ENCODE results near the gene PSPC1.

PSPC1 gene

DNA sequence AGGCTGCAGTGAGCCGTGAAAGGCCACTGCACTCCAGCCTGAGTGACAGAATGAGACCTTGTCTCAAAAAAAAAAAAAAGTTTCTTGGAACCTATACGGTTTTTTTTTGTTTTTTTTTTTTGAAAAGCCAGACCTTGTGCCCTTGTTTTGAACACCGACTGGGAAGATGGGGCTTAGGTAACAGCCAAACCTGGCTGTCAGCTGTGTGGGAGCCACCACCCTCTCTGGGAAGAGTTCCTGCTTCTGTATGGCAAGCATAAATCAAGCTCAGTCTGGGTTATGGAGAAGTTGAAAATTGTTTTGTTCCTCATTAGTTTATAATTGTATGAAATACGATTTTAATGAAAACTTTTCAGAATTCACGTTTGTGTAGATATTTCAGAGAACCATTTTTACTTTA, 109.8 kb downstream of the PSPC1 start:
- DNase-seq, result no peak

DNA sequence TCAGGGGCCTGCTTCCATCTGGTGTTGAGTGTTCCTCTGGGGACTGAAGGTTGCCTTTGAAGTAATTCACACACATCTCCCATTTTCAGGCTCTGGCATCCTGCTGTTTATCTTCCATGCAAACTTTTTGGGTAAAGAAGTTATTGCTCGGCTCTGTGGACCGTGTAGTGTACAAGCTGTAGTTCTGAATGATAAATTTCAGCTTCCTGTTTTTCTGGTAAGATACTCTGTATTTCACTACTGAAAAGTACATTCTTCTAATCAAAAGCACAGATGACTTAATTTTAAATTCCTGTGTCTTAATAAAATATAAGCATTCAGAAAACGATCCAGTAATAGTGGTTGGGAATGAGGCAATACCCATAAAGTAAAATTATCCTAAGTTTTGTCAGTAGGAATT, 112.6 kb downstream of the PSPC1 start:
- no peak for DNase-seq

DNA sequence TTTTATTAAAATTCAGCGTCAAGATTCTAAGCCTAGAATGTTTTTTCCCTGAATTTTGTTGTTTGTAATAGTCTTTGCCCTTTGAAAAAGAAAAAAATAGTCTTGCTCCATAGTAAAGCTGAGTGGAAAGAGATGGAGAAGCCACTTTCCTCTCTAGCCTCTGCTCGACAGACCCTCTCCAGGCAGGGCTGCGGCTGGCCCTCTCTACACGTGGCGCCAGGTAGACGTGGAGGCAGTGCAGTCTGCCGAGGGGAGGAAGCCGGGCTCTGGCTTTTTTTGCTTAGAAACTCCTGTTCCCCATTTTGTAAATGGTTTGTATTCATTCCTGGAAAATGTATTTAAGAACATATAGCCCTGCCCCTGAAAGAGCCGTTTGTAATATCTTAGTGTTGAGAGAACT, 114.0 kb downstream of the PSPC1 start:
- DNase-seq, result no peak

DNA sequence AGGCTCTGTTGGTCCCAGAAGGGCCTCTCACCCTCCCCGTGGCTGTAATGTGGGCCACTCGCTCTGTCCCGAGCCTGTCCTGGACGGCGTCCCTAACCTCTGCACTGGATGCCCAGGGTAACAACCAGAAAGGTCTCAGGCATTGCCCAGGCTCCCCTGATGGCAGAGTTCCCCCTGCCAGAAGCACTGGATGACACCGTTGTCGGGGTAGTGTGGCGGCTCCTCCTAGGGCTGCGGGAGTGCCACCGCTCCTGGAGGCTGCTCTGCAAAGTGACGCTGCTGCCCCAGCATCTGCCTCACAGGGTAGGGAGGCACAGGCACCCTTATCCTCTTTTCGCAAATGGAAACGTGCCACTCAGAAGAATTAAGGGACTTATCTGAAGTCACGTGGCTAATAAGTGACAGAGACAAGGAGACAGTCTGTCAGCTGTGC, 117.3 kb downstream of the PSPC1 start:
- DNase-seq, result no peak

DNA sequence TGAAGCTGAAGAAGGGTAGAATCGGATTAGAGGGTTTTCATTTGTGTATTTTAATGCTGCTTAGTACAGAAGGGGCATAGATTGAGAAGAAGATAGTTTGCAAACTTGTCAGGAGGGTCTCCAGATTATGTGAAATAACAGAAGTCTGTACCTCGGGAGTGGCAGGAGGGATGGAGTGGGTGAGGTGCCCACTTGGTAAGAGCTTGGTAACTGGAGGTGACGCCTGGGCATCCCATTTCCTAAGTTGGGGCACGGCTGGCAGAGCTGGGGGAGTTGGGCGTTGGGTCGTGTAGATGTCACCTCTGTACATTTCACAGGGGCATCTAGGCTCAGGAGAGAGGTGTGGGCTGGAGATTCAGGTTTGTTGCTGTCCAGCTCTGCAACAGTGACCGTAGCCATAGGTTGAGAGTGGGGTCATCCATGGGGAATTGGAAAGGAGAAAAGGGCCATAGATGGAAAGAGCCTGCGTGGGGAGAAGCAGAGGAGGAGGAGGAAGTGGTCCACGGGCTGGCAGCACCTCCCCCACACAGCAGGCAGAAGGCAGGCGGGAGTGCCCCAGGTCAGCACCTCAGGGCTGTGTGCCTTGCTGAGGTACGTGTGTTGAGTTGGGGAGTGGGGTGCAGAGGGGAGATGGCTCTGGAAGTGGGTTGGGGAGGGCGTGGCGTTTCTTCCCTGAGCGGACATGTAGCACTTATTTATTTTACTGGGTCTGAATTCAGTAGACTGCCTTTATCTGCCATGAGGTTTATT, 118.1 kb downstream of the PSPC1 start:
- no peak for DNase-seq

DNA sequence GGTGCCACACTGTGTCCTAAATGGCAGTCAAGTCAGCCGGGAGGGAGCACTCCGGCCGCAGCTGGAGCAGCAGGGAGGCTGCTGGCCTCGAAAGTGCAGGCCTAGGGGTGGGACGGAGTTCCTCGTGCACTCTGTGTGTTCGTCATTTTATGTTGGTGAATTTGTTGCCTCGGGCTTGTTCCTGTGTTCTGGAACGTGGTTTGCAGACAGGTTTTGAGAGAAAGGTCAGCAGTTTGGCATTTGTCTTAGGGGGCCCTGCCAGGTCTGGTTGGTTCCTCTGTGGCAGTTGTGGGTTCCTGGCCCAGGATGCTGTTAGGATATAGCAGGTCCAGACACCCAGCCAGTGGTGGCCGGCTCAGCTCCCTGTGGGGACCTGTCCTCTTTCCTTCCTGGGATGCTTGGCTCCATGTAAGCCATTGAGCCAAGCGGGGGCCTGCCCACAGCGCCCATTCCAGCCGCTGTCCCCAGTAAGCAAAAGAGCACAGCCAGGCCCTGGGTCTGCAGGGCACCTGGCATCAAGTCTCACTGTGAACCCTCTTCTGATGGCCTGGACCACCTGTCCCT, 119.2 kb downstream of the PSPC1 start:
- DNase-seq, result no peak

DNA sequence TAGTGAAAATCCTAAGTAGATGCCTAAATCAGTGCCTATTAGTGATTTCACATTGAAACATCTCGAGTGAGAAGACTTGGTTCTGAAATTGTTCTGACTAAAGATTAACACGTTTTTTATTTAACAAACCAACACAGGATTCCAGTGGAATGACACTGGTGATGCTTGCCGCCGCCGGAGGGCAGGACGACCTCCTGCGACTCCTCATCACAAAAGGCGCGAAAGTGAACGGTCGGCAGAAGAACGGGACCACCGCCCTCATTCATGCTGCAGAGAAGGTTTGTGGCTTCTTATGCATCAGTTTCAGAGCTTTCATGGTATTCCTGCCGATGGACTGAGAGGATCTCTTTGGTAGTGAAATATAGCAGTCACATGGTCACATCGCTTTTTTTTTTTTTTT, 121.2 kb downstream of the PSPC1 start:
- DNase-seq, result no peak

DNA sequence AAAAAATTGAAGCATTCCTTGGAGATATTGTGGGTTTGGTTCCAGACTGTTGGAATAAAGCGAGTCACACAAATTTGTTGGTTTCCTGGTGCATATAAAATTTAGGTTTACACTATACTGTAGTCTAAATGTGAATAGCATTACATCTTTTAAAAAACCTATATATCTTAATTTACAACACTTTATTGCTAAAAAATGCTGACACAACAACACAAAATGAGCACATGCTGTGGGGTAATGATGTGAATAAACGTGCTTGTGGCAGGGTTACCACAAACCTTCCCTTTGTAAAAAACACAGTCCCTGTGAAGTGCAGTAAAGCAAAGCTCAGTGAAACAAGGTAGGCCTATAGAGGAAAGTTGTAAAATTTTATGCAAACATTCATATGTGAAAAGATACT, 121.6 kb downstream of the PSPC1 start:
- DNase-seq, result no peak

DNA sequence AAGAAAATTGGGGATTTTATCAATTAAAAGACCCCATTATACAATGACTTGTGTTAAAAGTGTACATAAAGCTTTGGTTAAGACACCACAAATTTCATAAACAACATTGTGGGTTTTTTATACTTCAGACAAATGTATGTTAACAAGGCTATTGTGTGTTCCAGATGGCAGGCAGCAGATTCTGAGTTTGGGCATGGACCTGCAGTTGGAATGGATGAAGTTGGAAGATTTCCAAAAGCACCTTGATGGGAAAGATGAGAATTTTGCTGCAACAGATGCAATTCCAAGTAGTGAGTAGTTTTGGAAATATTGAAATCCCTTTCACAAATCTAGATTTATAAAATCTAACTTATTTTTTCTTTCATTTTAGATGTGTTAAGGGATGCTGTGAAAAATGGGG, 123.9 kb downstream of the PSPC1 start:
- no peak for DNase-seq

DNA sequence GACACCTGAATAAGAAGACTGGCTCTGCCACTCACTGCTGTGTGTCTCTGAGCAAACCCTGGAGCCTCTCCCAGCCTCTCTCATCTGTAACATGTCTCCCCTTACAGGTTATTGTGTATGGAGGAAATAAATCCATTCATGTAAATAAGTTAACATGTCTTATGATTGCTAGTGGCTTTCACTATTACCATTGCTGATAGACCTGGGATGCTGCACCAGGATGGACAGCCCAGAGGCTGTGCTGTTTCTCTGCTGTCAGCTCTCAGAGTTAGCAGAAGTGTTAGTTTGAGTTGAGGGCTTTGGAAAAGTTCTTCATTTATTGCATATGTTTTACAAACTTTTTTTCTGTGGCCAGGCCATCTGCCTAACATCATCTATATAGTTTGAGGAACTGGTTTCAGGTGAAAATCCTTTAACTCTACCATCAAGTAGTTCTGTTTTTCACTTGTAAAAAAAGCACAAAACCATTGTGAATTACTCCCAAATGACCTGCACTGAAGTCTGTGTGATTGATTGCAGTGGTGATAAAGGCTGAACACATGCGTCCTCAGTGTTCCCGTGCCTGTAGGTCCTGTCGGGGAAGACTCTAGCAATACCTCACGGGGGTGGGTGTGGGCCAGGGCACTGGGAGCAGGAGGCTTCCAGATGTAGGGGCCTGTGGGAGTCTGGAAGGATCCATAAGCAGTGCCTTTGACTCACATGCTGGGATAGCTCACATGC, 124.7 kb downstream of the PSPC1 start:
- peak; percentile 30 for DNase-seq
